Endometrial microvascular endothelial cells (primary cell): Measurements from ENCODE around the gene GDNF. TPM values are rescaled to one million over a fixed set of nuclear protein-coding genes. Genes with fewer than 3 reads are reported as not detected.

ENCODE experiments used
- in situ Hi-C: cut with HindIII; loops from 2 replicates; pipeline ENCODE4 v1.10.0; 2017; ENCODE audit warnings: low sequenced_read_pairs, low pct_unique_long_range_greater_than_20kb; ENCODE audit errors: inconsistent ontology term
- total RNA-seq: library from RNA; depleted of rRNA; stranded (reverse); fragments of >200 nt; gene quantifications from one replicate; pipeline ENCODE4 v1.2.3, GENCODE V29; 2015; ENCODE audit errors: inconsistent ontology term

Gene GDNF
- total RNA-seq, 1 donor from 2014 or later = not detected

GRCh38 chr5:37831821-37832534 lies 7.9 kb downstream of the GDNF start:
- in situ Hi-C loops = no loop called here

GRCh38 chr5:37830348-37830747 lies 9.5 kb downstream of the GDNF start:
- in situ Hi-C loops = no loop called here

GRCh38 chr5:37825334-37825915 lies 14.4 kb downstream of the GDNF start:
- in situ Hi-C loops = no loop called here

- in situ Hi-C loops = no loop called here
Observed at GRCh38 chr5:37823433-37824152, 16.2 kb downstream of the GDNF start.

- in situ Hi-C loops = no loop called here
Observed at GRCh38 chr5:37816883-37817282, 23.0 kb downstream of the GDNF start.

GRCh38 chr5:37816331-37816730 lies 23.5 kb downstream of the GDNF start:
- in situ Hi-C loops = no loop called here

GRCh38 chr5:37815913-37816312 lies 23.9 kb downstream of the GDNF start:
- in situ Hi-C loops = no loop called here

- in situ Hi-C loops = no loop called here
Observed at GRCh38 chr5:37814699-37815098, 25.1 kb downstream of the GDNF start.

- in situ Hi-C loops = no loop called here
Observed at GRCh38 chr5:37812365-37812764, 27.5 kb downstream of the GDNF start.

- in situ Hi-C loops = no loop called here
Observed at GRCh38 chr5:37811866-37812265, 28.0 kb downstream of the GDNF start.

GRCh38 chr5:37810311-37810710 lies 29.5 kb downstream of the GDNF start:
- in situ Hi-C loops = no loop called here

GRCh38 chr5:37808945-37809344 lies 30.9 kb downstream of the GDNF start:
- in situ Hi-C loops = no loop called here

- in situ Hi-C loops = no loop called here
Observed at GRCh38 chr5:37807621-37808301, 32.1 kb downstream of the GDNF start.

GRCh38 chr5:37807015-37807414 lies 32.8 kb downstream of the GDNF start:
- in situ Hi-C loops = no loop called here

GRCh38 chr5:37806476-37806875 lies 33.4 kb downstream of the GDNF start:
- in situ Hi-C loops = no loop called here

GRCh38 chr5:37806016-37806415 lies 33.8 kb downstream of the GDNF start:
- in situ Hi-C loops = no loop called here

GRCh38 chr5:37804401-37804800 lies 35.4 kb downstream of the GDNF start:
- in situ Hi-C loops = no loop called here

- in situ Hi-C loops = no loop called here
Observed at GRCh38 chr5:37803487-37803886, 36.4 kb downstream of the GDNF start.

GRCh38 chr5:37801521-37801920 lies 38.3 kb downstream of the GDNF start:
- in situ Hi-C loops = no loop called here
